Measurements from ENCODE around the gene RIIAD1. TPM values are rescaled to one million over a fixed set of nuclear protein-coding genes. Genes with fewer than 3 reads are reported as not detected.

The RIIAD1 gene
- not detected in 2 replicates for total RNA-seq

GRCh38 chr1:151720974-151721787, at the start of gene RIIAD1:
Gene RIIAD1, plus strand, starts transcription at chr1:151721522. Its CDS starts 15 bp downstream, at chr1:151721537.

GRCh38 chr1:151716771-151717631, 4.3 kb upstream of the RIIAD1 start, which contains the start of gene CELF3:
Gene CELF3, minus strand, starts transcription at chr1:151716803. Its CDS starts 783 bp downstream, at chr1:151716020.

GRCh38 chr1:151762941-151763921, 41.9 kb downstream of the RIIAD1 start, which contains the start of gene MRPL9:
Gene MRPL9, minus strand, starts transcription at chr1:151763496. Its CDS starts 17 bp downstream, at chr1:151763479.

Other genes starting within 250 kb of the RIIAD1 start
- 0.52 TPM in 1 of 2 replicates, not detected in the other for gene CGN, start 210.1 kb upstream of the RIIAD1 start, total RNA-seq
- gene TUFT1, start 181.2 kb upstream of the RIIAD1 start, total RNA-seq, result 2.3 and 6.2 TPM in 2 replicates
- 13.8 and 20.5 TPM in 2 replicates for gene SNX27, start 109.5 kb upstream of the RIIAD1 start, total RNA-seq
- gene CELF3, start 4.7 kb upstream of the RIIAD1 start, total RNA-seq, result not detected in 2 replicates
- gene MRPL9, start 42.0 kb downstream of the RIIAD1 start, total RNA-seq, result 72.8 and 92.9 TPM in 2 replicates
- 1.1 and 4.1 TPM in 2 replicates for gene TDRKH, start 69.0 kb downstream of the RIIAD1 start, total RNA-seq
- gene LINGO4, start 83.9 kb downstream of the RIIAD1 start, total RNA-seq, result not detected in 2 replicates
- gene RORC, start 110.3 kb downstream of the RIIAD1 start, total RNA-seq, result not detected in 2 replicates
- not detected in 2 replicates for gene C2CD4D, start 118.3 kb downstream of the RIIAD1 start, total RNA-seq
- gene THEM5, start 132.2 kb downstream of the RIIAD1 start, total RNA-seq, result not detected in 2 replicates
- gene THEM4, start 188.0 kb downstream of the RIIAD1 start, total RNA-seq, result 9.9 and 13.7 TPM in 2 replicates

Measured in epithelial cell of alveolus of lung (primary cell).